K562 (cell line): ENCODE measurements around the gene SDK1. TPM values are rescaled to one million over a fixed set of nuclear protein-coding genes. Genes with fewer than 3 reads are reported as not detected.
"Not testable (repeated sequence)": the region's sequence is repeated elsewhere in the genome, so short reads cannot be mapped to it uniquely, and the experiment has no call there.

Source experiments
- ATAC-seq: fragments of 200-7000 bp; cut with Tn5 transposase; 3 replicates; pipeline ENCODE4 v1.9.1; 2020; ENCODE audit warnings: moderate library complexity
- BruUV-seq: library from RNA; stranded (reverse); fragments of 400-500 nt; replicated peaks from 2 replicates; lab custom pipeline; 2021; lab: Mats Ljungman, UMichigan
- CTCF ChIA-PET: fragments of 300-600 bp; formaldehyde crosslinking; extraction: SDS; loops from one replicate; lab custom pipeline; 2021; ENCODE audit warnings: low intra/inter-chr PET ratio; lab: Yijun Ruan, JAX
- POLR2A ChIA-PET: fragments of 300-600, 350-650 bp; sonication (Branson Sonifier 250); formaldehyde crosslinking; extraction: SDS; loops from one replicate; lab custom pipeline; 2021; ENCODE audit warnings: antibody characterized with exemption, inconsistent platforms; lab: Yijun Ruan, JAX
- DNase-seq, 4 experiments: peaks; one replicate each; pipeline versions ENCODE4 v3.0.0 to v3.0.0-alpha.2; 2011 to 2018; ENCODE audit warnings: low spot score in 3 of 4, mixed read lengths in 3 of 4; ENCODE audit errors: extremely low read depth in 1 of 4
- FAIRE-seq: peaks from 2 replicates; lab custom pipeline; 2011; peaks lifted over from hg19 to GRCh38; lab: Jason Lieb, UNC
- H2AFZ ChIP-seq: 2 replicates; pipeline ENCODE4 v1.6.0; 2011; ENCODE audit warnings: low read depth, low read length, control low read depth, inconsistent platforms
- H3K27ac ChIP-seq: fragments of 200-600 bp; 3 replicates; pipeline ENCODE4 v1.8.0; 2011; ENCODE audit warnings: low read depth, mild to moderate bottlenecking, control low read depth, inconsistent platforms, low read length, moderate library complexity, mixed read lengths; ENCODE audit errors: extremely low read depth
- H3K27me3 ChIP-seq, 2 experiments: fragments of 300-600 bp in 1 of 2; 2 replicates in 1 of 2; 3 replicates in 1 of 2; pipeline versions ENCODE4 v1.6.0 to v1.8.0; 2011; ENCODE audit warnings: inconsistent platforms in 2 of 2, low read length in 2 of 2, mild to moderate bottlenecking in 1 of 2, mixed read lengths in 1 of 2, moderate library complexity in 1 of 2; ENCODE audit not compliant: control insufficient read depth in 2 of 2, insufficient read depth in 2 of 2
- H3K36me3 ChIP-seq: fragments of 300-600 bp; 3 replicates; pipeline ENCODE4 v1.8.0; 2011; ENCODE audit warnings: mild to moderate bottlenecking, low read length, inconsistent platforms; ENCODE audit not compliant: control insufficient read depth, insufficient read depth
- H3K4me1 ChIP-seq, 2 experiments: fragments of 200-600 bp in 1 of 2; replicated peaks in 1 of 2; 2 replicates in 1 of 2; 3 replicates in 1 of 2; pipeline versions ENCODE4 v1.5.1 to v1.8.0; 2011; ENCODE audit warnings: inconsistent platforms in 2 of 2, low read length in 2 of 2, mild to moderate bottlenecking in 1 of 2, mixed read lengths in 1 of 2, moderate library complexity in 1 of 2; ENCODE audit not compliant: control insufficient read depth in 2 of 2, insufficient read depth in 2 of 2
- H3K4me2 ChIP-seq: 2 replicates; pipeline ENCODE4 v1.6.1; 2011; ENCODE audit warnings: low read length, control low read depth, inconsistent platforms, mixed read lengths; ENCODE audit not compliant: insufficient read depth
- H3K4me3 ChIP-seq: fragments of 200-600 bp; sonication (generic), shearing (Covaris generic); 2 replicates; pipeline ENCODE4 v1.5.1; 2016; ENCODE audit warnings: control low read depth, inconsistent platforms
- H3K79me2 ChIP-seq: fragments of 200-600 bp; 3 replicates; pipeline ENCODE4 v1.8.0; 2011; ENCODE audit warnings: low read length, inconsistent platforms; ENCODE audit not compliant: control insufficient read depth, insufficient read depth
- H3K9ac ChIP-seq, 2 experiments: 2 replicates each; pipeline versions ENCODE4 v1.6.0 to v1.6.1; 2011; ENCODE audit warnings: low read depth in 2 of 2, low read length in 2 of 2, control low read depth in 1 of 2, inconsistent platforms in 1 of 2, mild to moderate bottlenecking in 1 of 2, mixed read lengths in 1 of 2; ENCODE audit not compliant: insufficient read depth in 1 of 2
- H3K9me1 ChIP-seq: one replicate; pipeline ENCODE4 v1.6.0; 2011; ENCODE audit warnings: inconsistent platforms, mild to moderate bottlenecking, low read length, moderate library complexity; ENCODE audit not compliant: control insufficient read depth, insufficient read depth
- H3K9me3 ChIP-seq: replicated peaks from 2 replicates; pipeline ENCODE4 v1.5.1; 2011; ENCODE audit warnings: low read depth, low read length, inconsistent platforms; ENCODE audit not compliant: control insufficient read depth, insufficient read depth
- H4K20me1 ChIP-seq: replicated peaks from 2 replicates; pipeline ENCODE4 v1.6.1; 2011; ENCODE audit warnings: low read length, inconsistent platforms, mixed read lengths; ENCODE audit not compliant: control insufficient read depth, insufficient read depth
- JUND ChIP-seq, 2 experiments: IDR thresholded peaks; 2 replicates in 1 of 2; 3 replicates in 1 of 2; pipeline ENCODE4 v1.6.1; 2011; ENCODE audit warnings: borderline replicate concordance in 2 of 2, low read depth in 2 of 2, low read length in 2 of 2, improper control_type of control experiment in 1 of 2, missing biosample characterization in 1 of 2, missing genetic modification characterization in 1 of 2, missing genetic modification reagents in 1 of 2
- WGBS: fragments of 100-300 bp; shearing (Covaris generic); methylation state at CpG from one replicate; pipeline ENCODE4 v1.1.6; 2016; ENCODE audit warnings: low coverage, mixed read lengths; ENCODE audit not compliant: insufficient coverage; ENCODE audit errors: missing lambda C conversion rate; 5-methylcytosine and 5-hydroxymethylcytosine counted together
- in situ Hi-C: fragments of 300-500 bp; cut with MboI; formaldehyde crosslinking; loops from 4 replicates; pipeline ENCODE4 v1.15.0; 2018; ENCODE audit warnings: inconsistent platforms, mixed read lengths
- intact Hi-C: fragments of 100-400 bp; cut with micrococcal nuclease; formaldehyde crosslinking; loops from 2 replicates; pipeline ENCODE4 v1.14.2; 2022
- polyA plus RNA-seq, 8 experiments: library from polyadenylated mRNA; depleted of rRNA in 4 of 8; stranded (reverse) in 5 of 8; unstranded in 3 of 8; fragments of >200 nt; fragmentation: Nextera tagmentation in 2 of 8; fragmentation: Illumina TruSeq in 1 of 8; extraction: Ambion mirVana in 2 of 8; extraction: Trizol in 1 of 8; gene quantifications; 2 replicates each; pipeline versions ENCODE4 v1.2.1 to v1.2.3, GENCODE V29; 2011 to 2014; ENCODE audit warnings: inconsistent platforms in 1 of 8, missing spikeins in 1 of 8
- total RNA-seq, 7 experiments: library from RNA; depleted of rRNA in 6 of 7; stranded (reverse); fragments of >200 nt in 6 of 7; fragmentation: Illumina TruSeq in 2 of 7; extraction: Trizol in 2 of 7; gene quantifications; 2 replicates each; pipeline versions ENCODE4 v1.2.1 to v1.2.3, GENCODE V29; 2011 to 2021; ENCODE audit warnings: low replicate concordance in 1 of 7

The SDK1 gene
- total and polyA plus RNA-seq, 9 of the 15 experiments (the other 6 are each of a cell fraction or from before 2014, with no cell fraction given): 0.16 TPM; not detected in 8

GRCh38 chr7:3579638-3580219 is 278.7 kb downstream of the SDK1 start:
- no peak for DNase-seq
- Histone ChIP-seq H3K9ac (no peak overlapping the region), H3K4me1 (no peaks in the 10 kb centered on the region), H3K27me3 (no peaks in the 10 kb centered on the region; a peak in 1 of 5 replicates), H3K9me3 (no peaks in the 10 kb centered on the region), H3K9me1 (no peaks in the 10 kb centered on the region), H3K36me3 (no peaks in the 10 kb centered on the region), H2AFZ (no peak overlapping the region), H3K27ac (no peak overlapping the region), H3K4me3 (no peak overlapping the region), H3K79me2 (no peaks in the 10 kb centered on the region), H4K20me1 (no peaks in the 10 kb centered on the region), H3K4me2 (no peak overlapping the region)
- no TSS peak for BruUV-seq
- intact Hi-C loops: no loop called here
- CTCF ChIA-PET: no interaction called here
- POLR2A ChIA-PET: no interaction called here
- TF ChIP-seq JUND (IDR thresholded peaks at IDR 0.05; ENCODE audit: borderline replicate concordance, low read depth, low read length): no peak
- no peak for TF ChIP-seq JUND (tag; IDR thresholded peaks at IDR 0.05; ENCODE audit: borderline replicate concordance, low read depth, low read length)
- FAIRE-seq: no peak
- no peak for ATAC-seq
- 0% methylated on average over 1 of the region's 1 CpG for WGBS
- in situ Hi-C loops: no loop called here

- BruUV-seq, H3K4me3 ChIP-seq, FAIRE-seq, POLR2A ChIA-PET, CTCF ChIA-PET, H3K27ac ChIP-seq, DNase-seq, intact Hi-C loops, H3K9me1 ChIP-seq, in situ Hi-C loops, H3K9ac ChIP-seq, ATAC-seq, H4K20me1 ChIP-seq, H3K79me2 ChIP-seq, H3K9me3 ChIP-seq, H3K4me2 ChIP-seq, H3K27me3 ChIP-seq, H3K4me1 ChIP-seq, H3K36me3 ChIP-seq, H2AFZ ChIP-seq: not testable (repeated sequence)
These were observed 281.1 kb downstream of the SDK1 start for GRCh38 chr7:3582145-3582544.
